ENCODE data around the gene ST8SIA4. TPM values are rescaled to one million over a fixed set of nuclear protein-coding genes. Genes with fewer than 3 reads are reported as not detected.

Gene ST8SIA4
- total and polyA plus RNA-seq, 2 donors (not counting 3 experiments of a cell fraction or from before 2014, with no cell fraction given) = 4.5 to 25.0 TPM

GRCh38 chr5:100768221-100768620 lies 134.9 kb downstream of the ST8SIA4 start:
- Histone ChIP-seq H3K79me2 (ENCODE audit: control insufficient read depth, insufficient read depth, low read length) (no peaks in the 10 kb centered on the region), H3K4me2 (ENCODE audit: insufficient read depth, low read length) (no peak overlapping the region), H4K20me1 (replicated peaks; ENCODE audit: control insufficient read depth, extremely low read depth, insufficient read depth, low read length) (no peaks in the 10 kb centered on the region), H3K4me3 (replicated peaks in 1 of 3; ENCODE audit: insufficient read depth in 1 of 3, low read depth in 1 of 3, low read length in 3 of 3) (no peak overlapping the region), H3K27me3 (ENCODE audit: control insufficient read depth in 2 of 2, insufficient read depth in 2 of 2, low read length in 2 of 2) (no peaks in the 10 kb centered on the region), H3K27ac (ENCODE audit: insufficient read depth, low read depth, low read length) (no peak overlapping the region), H3K9ac (replicated peaks; ENCODE audit: extremely low read depth, insufficient read depth, low read length) (no peak overlapping the region), H3K36me3 (ENCODE audit: control insufficient read depth in 2 of 2, extremely low read depth in 1 of 2, insufficient read depth in 2 of 2, low read length in 2 of 2) (no peaks in the 10 kb centered on the region), H3K9me1 (replicated peaks; ENCODE audit: control insufficient read depth, extremely low read depth, insufficient read depth, low read length) (no peaks in the 10 kb centered on the region), H3K9me3 (replicated peaks; ENCODE audit: control insufficient read depth, insufficient read depth, low read length) (no peaks in the 10 kb centered on the region), H2AFZ (ENCODE audit: low read depth, low read length) (no peak overlapping the region), H3K4me1 (ENCODE audit: control insufficient read depth, extremely low read depth, insufficient read depth, low read length) (no peaks in the 10 kb centered on the region)
- POLR2A ChIA-PET = no interaction called here
- no peak for FAIRE-seq
- CTCF ChIA-PET = interaction anchor here (0.8 to 1.8 kb wide), 4 partner anchors 11 to 132 kb away, joined by 3 to 4 read pairs (median 3); no protein-coding TSS in a partner anchor
- intact Hi-C loops (cut with micrococcal nuclease) (no loop called here), dilution Hi-C loops (cut with MboI; ENCODE audit: extremely low pct_ligation_motif_present, low sequenced_read_pairs) (no loop called here)
- BruUV-seq (replicated peaks) = no TSS peak
- DNase-seq (ENCODE audit: low read depth, low spot score) = no peak
- no peak for TF ChIP-seq POLR2A (IDR thresholded peaks at IDR 0.05; ENCODE audit: low read depth, low read length)
- no peak for TF ChIP-seq GATA2 (IDR thresholded peaks at IDR 0.05; ENCODE audit: insufficient read depth, insufficient read length, low read depth, low read length)
- TF ChIP-seq FOS (IDR thresholded peaks at IDR 0.05; ENCODE audit: borderline replicate concordance, insufficient read depth, low read length) = no peak
- no peak for TF ChIP-seq MYC (IDR thresholded peaks at IDR 0.05; ENCODE audit: low read depth, low read length)
- TF ChIP-seq CTCF (IDR thresholded peaks at IDR 0.05; ENCODE audit: extremely low read depth in 1 of 2, insufficient read depth in 1 of 2, low read depth in 1 of 2, low read length in 2 of 2) = no peak
- no peak for TF ChIP-seq JUN (IDR thresholded peaks at IDR 0.05; ENCODE audit: borderline replicate concordance, insufficient read depth, insufficient read length, low read depth)
- TF ChIP-seq MAX (IDR thresholded peaks at IDR 0.05; ENCODE audit: insufficient read depth, insufficient read length) = no peak
- TF ChIP-seq EZH2 (IDR thresholded peaks at IDR 0.05; ENCODE audit: borderline replicate concordance, low read depth, low read length, severe bottlenecking) = no peak
- no peak for TF ChIP-seq POLR2AphosphoS5 (IDR thresholded peaks at IDR 0.05; ENCODE audit: insufficient read depth, low read depth, low read length)

Measured in endothelial cell of umbilical vein (primary cell).